GM12864 (cell line): ENCODE data around the gene PPA2.
"Not testable (repeated sequence)": the region's sequence is repeated elsewhere in the genome, so short reads cannot be mapped to it uniquely, and the experiment has no call there.

Source experiments
- DNase-seq: peaks from one replicate; pipeline ENCODE4 v3.0.0-alpha.2; 2011; ENCODE audit warnings: low read depth
- H3K4me3 ChIP-seq: 2 replicates; pipeline ENCODE4 v1.5.1; 2011; ENCODE audit warnings: mild to moderate bottlenecking, low read depth, low read length, control low read depth
- CTCF ChIP-seq: IDR thresholded peaks from 2 replicates; pipeline ENCODE4 v1.5.1; 2011; ENCODE audit warnings: low read depth, mild to moderate bottlenecking, moderate library complexity, low read length, control low read depth, inconsistent platforms; ENCODE audit errors: missing control alignments

PPA2 gene

GRCh38 chr4:105471566-105472176 is 2.2 kb downstream of the PPA2 start:
- peak; percentile 64 for DNase-seq
- H3K4me3 ChIP-seq, result peak overlapping the region; percentile 72
- TF ChIP-seq CTCF, result peak; percentile 78

GRCh38 chr4:105470766-105471165 is 3.1 kb downstream of the PPA2 start:
- H3K4me3 ChIP-seq, result no peak overlapping the region; the same call in 1 of the 2 replicates
- no peak for TF ChIP-seq CTCF
- no peak for DNase-seq

GRCh38 chr4:105469736-105470135 is 4.1 kb downstream of the PPA2 start:
- no peak for DNase-seq
- TF ChIP-seq CTCF, result no peak
- H3K4me3 ChIP-seq, result no peak overlapping the region

GRCh38 chr4:105466580-105466979 is 7.3 kb downstream of the PPA2 start:
- TF ChIP-seq CTCF, result no peak
- no peak for DNase-seq
- no peak overlapping the region for H3K4me3 ChIP-seq

GRCh38 chr4:105464563-105464962 is 9.3 kb downstream of the PPA2 start:
- not testable (repeated sequence) for H3K4me3 ChIP-seq, DNase-seq

GRCh38 chr4:105462576-105462975 is 11.3 kb downstream of the PPA2 start:
- DNase-seq, result no peak
- H3K4me3 ChIP-seq, result no peak overlapping the region
- no peak for TF ChIP-seq CTCF

GRCh38 chr4:105461621-105462382 is 12.1 kb downstream of the PPA2 start:
- H3K4me3 ChIP-seq, result no peak overlapping the region
- no peak for DNase-seq
- TF ChIP-seq CTCF, result no peak
